Thyroid gland (tissue), 4 donors: ENCODE data around the gene ZNF789.

Source experiments
- CTCF ChIP-seq, 6 experiments: fragments of 200-600 bp in 3 of 6; fragments of 450-650 bp in 3 of 6; sonication (generic) in 3 of 6; IDR thresholded peaks; one replicate each; pipeline ENCODE4 v1.5.1; 2016 to 2019; ENCODE audit warnings: antibody characterized with exemption in 6 of 6, mild to moderate bottlenecking in 2 of 6, inconsistent platforms in 1 of 6, moderate library complexity in 1 of 6
- POLR2A ChIP-seq, 2 donors: fragments of 450-650 bp; IDR thresholded peaks; one replicate each; pipeline ENCODE4 v1.6.1; 2017; ENCODE audit warnings: antibody characterized with exemption in 2 of 2, mild to moderate bottlenecking in 2 of 2, moderate library complexity in 1 of 2

- TF ChIP-seq CTCF (IDR thresholded peaks at IDR 0.05) (no peak), POLR2A (IDR thresholded peaks at IDR 0.05) (no peak)
Observed at GRCh38 chr7:99498546-99498944, 25.9 kb downstream of the ZNF789 start.
